Measurements from ENCODE around the gene SGMS2. TPM values are rescaled to one million over a fixed set of nuclear protein-coding genes. Genes with fewer than 3 reads are reported as not detected.

The SGMS2 gene
- total RNA-seq, 1 donor from 2014 or later = 18.5 TPM

DNA sequence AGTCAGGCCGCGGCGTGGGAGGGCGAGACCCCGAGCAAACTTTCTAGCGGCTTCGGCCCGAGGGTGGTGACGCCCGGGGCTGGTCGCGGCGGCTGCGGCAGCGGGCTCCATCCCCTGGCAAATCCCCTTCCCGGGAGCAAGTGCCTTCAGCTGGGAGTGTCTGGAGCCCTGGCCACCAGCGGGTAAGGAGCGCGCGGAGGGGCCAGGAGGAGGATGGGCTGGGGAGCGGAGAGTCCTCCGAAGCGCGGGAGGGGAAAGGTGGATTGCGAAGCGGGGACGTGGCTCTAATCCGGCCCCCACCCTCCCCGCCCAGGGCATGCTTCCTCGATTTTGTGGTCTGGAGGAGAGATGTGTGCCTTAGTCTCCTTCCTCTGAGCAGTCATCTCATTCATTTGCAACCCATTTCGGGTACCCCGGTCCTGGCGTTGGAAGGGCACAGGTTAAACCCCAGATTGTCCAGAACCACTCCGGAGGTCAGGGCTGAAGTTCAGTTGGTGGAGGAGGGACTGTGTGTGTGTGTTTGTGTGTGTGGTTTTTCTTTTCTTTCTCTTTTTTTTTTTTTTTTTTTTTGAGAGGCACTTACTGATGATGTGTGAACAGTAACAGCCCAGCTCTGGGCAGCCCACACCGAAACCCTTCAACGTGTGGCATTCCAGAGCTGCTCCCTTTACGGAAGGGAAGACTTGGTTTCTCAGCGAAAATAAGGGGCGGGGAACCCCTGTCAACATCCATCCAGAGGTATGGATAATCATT is 516 bp downstream of the SGMS2 start:
- ATAC-seq (ENCODE audit: poor library complexity) = peak; percentile 71
- intact Hi-C loops (cut with DNase I) = no loop called here
- no peak for DNase-seq

DNA sequence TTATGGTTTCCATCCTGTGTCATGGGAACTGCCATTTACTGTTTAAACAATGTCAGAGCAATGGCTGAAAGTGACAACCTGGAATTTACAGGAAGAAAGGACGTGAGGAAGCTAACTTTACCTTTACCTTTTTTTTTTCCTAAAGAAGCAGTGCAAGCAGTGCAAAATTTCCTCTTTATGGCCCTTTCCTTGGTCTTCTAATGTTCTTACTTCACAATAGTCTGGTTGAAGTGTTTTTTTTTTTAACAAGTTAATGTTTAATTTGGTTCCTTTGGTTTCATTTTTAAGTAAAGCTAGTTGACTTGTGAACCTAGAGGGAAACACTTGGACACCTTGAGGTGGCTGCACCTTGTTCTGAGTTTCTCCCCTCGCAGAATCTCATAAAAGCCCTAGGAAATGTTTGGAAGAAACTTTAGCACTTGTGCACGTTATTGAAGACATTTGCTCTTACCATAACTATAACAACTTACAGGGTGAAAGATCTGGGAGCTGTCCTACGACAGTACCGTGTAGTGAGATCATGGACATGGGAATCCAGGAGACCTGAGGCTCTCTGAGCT is 1.8 kb downstream of the SGMS2 start:
- ATAC-seq (ENCODE audit: poor library complexity) (no peak), DNase-seq (no peak)
- intact Hi-C loops (cut with DNase I) = no loop called here

- intact Hi-C loops (cut with DNase I) = no loop called here
- ATAC-seq (ENCODE audit: poor library complexity) (no peak), DNase-seq (no peak)
Measured at GRCh38 chr4:107828315-107829090, 3.8 kb downstream of the SGMS2 start.

DNA sequence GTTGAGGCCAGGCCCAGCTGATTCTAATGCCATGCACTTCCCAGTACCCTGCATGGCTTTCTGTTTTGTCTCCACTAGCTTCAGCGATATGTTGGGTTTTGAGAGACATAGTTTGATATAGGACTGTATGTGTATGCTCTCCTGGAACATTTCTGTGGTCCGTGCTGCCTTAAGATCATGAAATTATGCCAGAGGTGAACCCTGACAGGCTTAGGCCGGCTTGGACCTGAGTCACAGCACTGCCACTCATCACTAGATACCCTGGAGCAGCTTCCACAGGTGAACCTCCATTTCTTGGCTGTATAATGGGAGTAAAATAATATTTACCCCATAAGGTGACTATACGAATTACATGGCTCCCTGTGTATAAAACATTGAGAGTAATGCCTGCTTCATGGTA is 6.4 kb downstream of the SGMS2 start:
- DNase-seq (no peak), ATAC-seq (ENCODE audit: poor library complexity) (no peak)
- intact Hi-C loops (cut with DNase I) = no loop called here

DNA sequence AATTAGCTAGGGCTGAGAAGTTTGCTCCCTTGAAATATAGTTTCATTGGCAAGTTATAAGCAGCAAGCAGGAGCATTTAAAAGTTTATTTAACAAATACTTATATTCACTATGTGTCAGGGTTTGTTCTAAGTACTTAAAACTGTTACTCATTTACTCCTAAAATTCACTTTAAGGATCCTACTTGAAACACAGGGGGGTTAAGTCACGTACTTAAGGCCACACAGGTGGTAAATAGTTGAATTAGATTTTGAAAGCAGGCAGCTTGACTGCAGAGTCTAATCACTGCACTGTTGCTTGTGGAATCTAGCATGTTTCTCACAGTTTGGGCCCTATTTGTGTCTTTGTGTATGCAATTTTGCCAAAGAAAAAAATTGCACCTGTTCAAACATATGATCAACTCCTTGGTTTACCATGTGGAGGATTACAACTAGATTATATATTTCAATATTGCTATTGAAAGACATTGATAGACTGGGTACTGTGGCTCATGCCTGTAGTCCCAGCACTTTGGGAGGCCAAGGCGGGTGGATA is 7.6 kb downstream of the SGMS2 start:
- DNase-seq = no peak
- intact Hi-C loops (cut with DNase I) = no loop called here
- ATAC-seq (ENCODE audit: poor library complexity) = no peak

DNA sequence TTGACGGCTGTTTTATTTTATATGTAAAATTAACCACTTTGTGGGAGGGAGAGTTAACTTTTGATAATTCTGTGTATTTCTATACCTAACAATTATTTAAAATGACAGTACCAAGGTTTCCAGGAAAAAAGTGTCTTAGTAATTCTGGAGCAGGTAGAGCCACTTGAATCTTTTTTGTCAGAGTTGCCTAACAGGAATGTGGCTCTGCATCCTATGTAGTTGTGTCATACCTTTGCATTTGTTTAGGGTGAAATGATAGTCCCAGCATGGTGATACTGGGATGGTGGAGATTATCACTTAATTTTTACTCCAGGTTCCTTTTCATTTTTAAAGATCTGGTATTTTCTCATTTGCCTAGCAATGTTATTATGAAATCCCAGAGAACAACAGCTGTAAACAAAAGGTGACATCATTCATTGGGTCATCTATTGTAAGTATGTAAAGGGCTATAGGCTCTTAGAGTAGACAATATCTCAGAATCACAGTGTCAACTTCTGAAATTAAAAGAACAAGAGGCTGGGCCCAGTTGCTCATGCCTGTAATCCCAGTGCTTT is 9.6 kb downstream of the SGMS2 start:
- DNase-seq (no peak), ATAC-seq (ENCODE audit: poor library complexity) (no peak)
- intact Hi-C loops (cut with DNase I) = no loop called here

DNA sequence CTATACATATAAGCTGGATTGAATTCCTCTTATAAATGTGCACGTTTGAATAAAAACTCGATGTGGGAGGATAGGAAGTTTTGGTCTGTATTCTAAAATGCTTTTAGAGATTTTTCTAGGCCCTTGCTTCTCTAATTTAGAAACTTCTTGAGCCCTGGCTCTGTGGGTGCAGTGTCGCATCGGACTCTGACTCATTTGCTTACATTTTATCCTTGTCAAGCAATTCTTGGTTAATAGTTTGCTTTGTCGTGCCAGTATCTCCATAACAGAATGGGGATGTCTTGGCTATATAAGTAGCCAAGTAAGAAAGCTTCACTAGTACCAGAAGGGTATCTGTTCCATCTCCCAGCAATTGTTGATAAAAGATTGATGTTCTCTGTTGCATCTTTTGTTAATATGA is 10.7 kb downstream of the SGMS2 start:
- ATAC-seq (ENCODE audit: poor library complexity) (no peak), DNase-seq (no peak)
- intact Hi-C loops (cut with DNase I) = no loop called here

- DNase-seq (peak; percentile 55), ATAC-seq (ENCODE audit: poor library complexity) (peak; percentile 69)
- intact Hi-C loops (cut with DNase I) = no loop called here
Measured at GRCh38 chr4:107837317-107837716, 12.6 kb downstream of the SGMS2 start.

- ATAC-seq (ENCODE audit: poor library complexity) (peak; percentile 51), DNase-seq (no peak)
- intact Hi-C loops (cut with DNase I) = no loop called here
Measured at GRCh38 chr4:107837776-107838618, 13.3 kb downstream of the SGMS2 start.

DNA sequence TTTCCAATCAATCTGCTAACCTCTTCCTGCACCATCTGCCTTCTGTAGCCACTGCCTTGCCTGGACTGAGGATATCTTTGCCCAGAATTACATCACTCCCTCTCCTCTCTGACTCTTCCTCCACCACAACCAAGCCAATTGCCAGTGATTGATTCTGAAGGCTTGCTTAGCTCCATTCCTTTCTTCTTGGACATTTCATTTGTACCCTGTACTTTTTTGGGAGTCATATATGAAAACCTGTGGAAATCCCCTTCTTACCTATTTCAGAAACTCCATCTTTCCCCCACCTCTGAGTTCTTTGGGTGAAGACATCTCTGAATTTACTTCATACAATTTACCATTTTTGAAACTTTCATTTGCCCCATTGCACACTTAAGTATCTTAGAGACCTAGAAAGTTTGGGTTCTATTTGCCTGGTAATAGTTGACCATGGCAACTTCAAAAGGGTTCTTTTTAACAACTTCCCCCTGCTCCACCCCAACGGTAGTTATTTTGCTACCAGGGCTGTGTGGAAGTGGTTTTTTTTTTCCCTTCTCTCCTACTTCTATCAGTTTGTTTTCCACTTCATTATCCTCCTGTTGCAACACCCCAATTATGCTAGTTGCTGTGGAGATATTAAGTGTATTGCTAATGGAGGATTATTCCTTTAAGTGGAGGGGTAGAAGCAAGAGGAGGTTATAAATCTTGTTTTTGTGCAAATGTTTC is 14.3 kb downstream of the SGMS2 start:
- intact Hi-C loops (cut with DNase I) = no loop called here
- ATAC-seq (ENCODE audit: poor library complexity) (peak; percentile 42), DNase-seq (no peak)

- intact Hi-C loops (cut with DNase I) = no loop called here
- DNase-seq = no peak
- ATAC-seq (ENCODE audit: poor library complexity) = peak; percentile 59
Measured at GRCh38 chr4:107843391-107843790, 18.7 kb downstream of the SGMS2 start.

DNA sequence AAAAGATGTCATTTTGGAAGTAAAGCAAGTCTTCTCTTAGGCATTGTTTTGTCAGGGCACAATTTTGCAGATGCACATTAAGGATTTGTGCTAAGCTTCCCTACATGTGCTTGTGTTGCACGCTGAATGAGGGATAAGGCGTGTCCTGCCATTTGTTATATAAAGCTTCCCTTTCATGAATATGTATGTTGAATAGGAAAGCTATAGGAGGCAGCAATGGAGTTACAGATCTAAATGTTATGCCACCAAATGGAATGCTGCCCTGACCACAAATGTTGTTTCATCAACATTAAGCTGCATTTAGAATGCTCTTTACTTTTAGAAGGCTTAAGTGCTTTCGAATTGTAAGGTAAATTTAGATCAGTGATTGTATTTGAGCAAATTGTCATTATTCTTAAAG is 20.9 kb downstream of the SGMS2 start:
- DNase-seq = no peak
- intact Hi-C loops (cut with DNase I) = no loop called here
- no peak for ATAC-seq (ENCODE audit: poor library complexity)

DNA sequence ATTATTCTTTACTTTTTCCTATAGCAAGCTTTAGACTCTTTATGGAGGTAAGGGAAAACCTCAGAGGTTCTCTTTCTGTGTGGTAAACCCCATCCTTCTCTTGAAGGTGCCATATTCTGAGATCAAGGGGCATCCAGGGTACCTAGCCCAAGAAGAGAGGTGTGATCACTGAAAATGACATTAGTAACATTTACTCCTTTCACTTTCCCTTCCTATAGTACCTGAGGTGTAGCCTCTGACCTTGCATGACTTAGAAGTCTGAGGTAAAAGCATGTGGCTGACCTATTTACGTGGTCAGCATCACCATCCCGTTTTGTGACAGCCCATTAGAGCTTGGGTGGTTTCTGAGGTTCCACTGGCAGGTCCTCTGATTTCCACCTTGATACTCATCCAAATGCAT is 25.7 kb downstream of the SGMS2 start:
- DNase-seq = no peak

GRCh38 chr4:107853444-107854355 is 29.0 kb downstream of the SGMS2 start:
- intact Hi-C loops (cut with DNase I) = no loop called here
- DNase-seq = no peak

More for the DNA sequence above, 25.7 kb downstream of the SGMS2 start:
- intact Hi-C loops (cut with DNase I) = no loop called here
- no peak for ATAC-seq (ENCODE audit: poor library complexity)

DNA sequence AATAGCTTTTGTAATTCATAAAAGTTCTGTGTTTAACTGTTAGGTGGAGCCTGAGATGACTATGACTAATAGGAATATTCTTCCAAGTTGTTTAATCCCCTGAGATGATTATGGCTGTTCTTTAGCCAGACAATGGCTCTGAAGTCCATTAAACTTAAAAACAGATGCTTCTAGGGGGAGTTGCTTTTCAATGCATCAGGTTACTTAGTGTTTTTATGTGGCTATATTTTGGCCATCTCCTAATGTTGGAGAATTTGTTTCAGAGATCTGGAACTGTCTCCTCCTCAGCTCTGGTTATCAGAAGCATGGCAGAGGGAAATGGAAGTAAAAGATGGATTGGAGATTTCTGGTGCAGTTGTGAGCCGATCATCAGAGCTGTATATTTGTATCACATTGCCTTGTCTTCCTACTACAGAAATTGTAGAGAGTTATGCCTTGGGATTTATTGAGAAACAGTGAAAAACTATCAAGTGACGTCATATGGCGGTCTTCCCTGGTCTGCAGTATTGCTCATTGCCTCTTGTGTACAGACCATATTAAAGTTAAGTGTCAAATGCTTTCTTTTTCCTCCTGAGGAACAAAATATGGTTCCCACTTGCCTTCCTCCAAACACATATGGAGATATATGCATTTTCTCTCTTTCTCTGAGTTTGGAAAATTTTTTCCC is 29.8 kb downstream of the SGMS2 start:
- ATAC-seq (ENCODE audit: poor library complexity) = peak; percentile 60
- no peak for DNase-seq
- intact Hi-C loops (cut with DNase I) = no loop called here

More at GRCh38 chr4:107853444-107854355, 29.0 kb downstream of the SGMS2 start:
- peak; percentile 77 for ATAC-seq (ENCODE audit: poor library complexity)

- ATAC-seq (ENCODE audit: poor library complexity) (no peak), DNase-seq (no peak)
- intact Hi-C loops (cut with DNase I) = no loop called here
Measured at GRCh38 chr4:107855723-107856122, 31.0 kb downstream of the SGMS2 start.
